ENCODE measurements around the gene ASXL1.
"Not testable (repeated sequence)": the region's sequence is repeated elsewhere in the genome, so short reads cannot be mapped to it uniquely, and the experiment has no call there.

The ASXL1 gene

GRCh38 chr20:32337937-32338661 is 20.0 kb upstream of the ASXL1 start:
- DNase-seq (ENCODE audit: low read depth, low spot score) = no peak

GRCh38 chr20:32338665-32339064 is 19.5 kb upstream of the ASXL1 start:
- DNase-seq (ENCODE audit: low read depth, low spot score) = no peak

DNA sequence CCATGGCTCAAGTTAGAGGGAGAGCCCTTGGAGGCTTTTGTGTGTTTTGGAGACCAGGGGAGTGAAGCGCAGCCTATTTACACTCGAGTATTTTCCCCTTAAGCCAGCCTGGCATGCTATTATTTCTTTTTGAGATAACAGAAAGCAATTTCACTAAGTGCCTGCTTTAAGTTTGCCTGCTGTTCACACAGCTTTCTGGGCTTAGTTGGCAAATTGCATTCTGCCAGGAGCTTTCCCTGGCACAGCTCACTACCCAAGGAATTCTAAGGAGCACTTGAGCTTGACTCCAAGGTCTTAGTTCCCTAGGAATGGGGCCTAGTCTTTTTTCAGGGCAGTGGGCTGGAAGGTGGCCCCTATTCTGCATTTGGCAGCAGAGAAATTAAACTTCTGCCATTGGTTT is 19.0 kb upstream of the ASXL1 start:
- DNase-seq (ENCODE audit: low read depth, low spot score) = peak; percentile 31

- DNase-seq (ENCODE audit: low read depth, low spot score) = not testable (repeated sequence)
Measured at GRCh38 chr20:32341053-32341452, 17.1 kb upstream of the ASXL1 start.

GRCh38 chr20:32343439-32343838 is 14.7 kb upstream of the ASXL1 start:
- DNase-seq (ENCODE audit: low read depth, low spot score) = peak; percentile 52

DNA sequence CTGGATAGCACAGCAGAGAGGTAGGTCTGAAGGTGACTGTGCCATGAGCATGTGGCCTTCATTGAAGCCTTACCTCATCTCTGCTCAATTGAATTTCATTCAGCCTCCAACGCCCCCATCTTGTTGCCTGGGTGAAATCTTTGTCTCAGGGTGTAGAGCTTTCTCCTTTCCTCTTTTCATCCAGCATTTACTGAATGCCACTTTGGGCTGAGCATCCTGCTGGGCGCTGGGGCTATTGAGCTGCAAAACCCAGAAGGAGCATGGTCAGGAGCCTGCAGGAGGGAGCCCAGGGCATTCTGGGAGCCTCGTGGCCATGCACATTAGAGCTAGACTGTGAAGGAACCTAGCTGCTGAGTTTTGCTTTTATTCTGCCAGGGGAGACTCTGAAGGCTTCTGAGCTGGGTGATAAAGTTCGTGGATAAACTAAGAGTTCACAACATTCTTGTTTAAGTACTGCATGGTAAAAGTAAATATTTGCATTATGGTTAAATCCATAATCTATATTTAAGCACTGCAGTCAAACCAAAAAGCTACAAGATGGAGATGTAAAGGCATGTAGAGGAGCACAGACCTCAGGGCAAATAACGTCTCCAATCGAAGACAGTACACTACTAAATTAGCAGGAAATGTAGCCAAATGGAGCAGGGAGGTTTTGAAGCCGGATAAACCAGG is 13.2 kb upstream of the ASXL1 start:
- no peak for DNase-seq (ENCODE audit: low read depth, low spot score)

DNA sequence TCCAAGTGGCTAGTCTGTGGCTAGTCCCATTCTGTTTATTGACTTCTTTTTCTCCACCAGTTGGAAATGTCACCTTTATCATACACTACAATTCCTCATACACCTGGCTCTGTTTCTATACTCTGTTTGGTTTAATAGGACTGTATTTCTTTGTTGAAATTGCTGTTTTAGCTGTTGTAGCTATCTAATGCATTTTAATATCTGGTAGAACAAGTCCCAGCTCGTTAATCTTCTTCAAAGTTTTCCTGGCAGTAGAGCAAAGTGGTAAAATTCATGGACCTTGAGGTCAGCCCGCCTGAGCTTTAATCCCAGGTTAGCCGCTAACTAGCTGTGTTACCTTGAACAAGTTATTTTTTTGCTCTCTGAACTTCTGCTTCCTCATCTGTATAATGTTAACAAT is 9.9 kb upstream of the ASXL1 start:
- DNase-seq (ENCODE audit: low read depth, low spot score) = no peak

DNA sequence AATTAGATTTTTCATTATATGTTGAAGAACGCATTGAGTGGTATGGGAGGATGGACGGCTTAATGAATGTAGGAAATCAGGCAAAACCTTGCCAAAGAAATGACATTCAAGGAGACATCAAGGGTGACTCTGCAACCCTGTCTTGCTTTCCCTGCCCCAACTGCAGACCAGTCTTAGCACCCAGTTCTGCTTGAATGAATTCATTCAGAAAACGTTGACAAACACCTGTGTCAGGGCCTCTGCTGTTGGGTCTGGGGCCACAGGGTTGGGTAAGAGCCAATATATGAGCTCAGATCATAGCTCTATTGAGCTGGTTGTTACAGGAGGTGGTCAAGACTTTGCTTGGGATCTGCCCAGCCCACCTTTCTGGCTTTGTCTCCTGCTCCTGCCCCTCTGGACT is 7.7 kb upstream of the ASXL1 start:
- DNase-seq (ENCODE audit: low read depth, low spot score) = no peak

DNA sequence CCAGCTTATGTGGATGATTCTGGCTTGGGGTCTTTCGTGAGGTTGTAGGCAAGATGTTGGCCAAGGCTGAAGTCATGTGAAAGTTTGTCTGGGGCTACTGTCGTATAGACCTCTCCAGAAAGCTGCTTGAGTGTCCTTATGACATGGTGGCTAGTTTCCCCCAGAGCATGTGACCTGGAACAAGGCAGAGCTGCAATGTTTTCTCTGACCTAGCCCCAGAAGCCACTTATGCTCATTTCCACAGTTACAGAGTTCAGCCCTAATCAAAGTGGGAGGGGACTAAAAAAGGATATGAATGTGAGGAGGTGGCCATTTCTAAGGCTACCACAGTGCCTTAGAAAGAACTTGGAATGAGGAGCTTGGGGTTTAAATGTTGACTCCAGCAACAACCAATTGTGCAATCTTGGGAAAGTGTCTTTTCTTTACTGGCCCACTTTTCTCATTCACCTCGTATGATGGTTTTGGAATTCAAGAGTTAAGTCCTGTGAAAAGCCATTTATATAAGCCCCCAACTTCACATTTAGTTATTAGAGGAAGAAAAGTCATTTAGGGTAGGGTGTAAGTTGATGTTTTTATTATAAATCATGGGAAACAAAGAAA is 5.9 kb upstream of the ASXL1 start:
- DNase-seq (ENCODE audit: low read depth, low spot score) = no peak

DNA sequence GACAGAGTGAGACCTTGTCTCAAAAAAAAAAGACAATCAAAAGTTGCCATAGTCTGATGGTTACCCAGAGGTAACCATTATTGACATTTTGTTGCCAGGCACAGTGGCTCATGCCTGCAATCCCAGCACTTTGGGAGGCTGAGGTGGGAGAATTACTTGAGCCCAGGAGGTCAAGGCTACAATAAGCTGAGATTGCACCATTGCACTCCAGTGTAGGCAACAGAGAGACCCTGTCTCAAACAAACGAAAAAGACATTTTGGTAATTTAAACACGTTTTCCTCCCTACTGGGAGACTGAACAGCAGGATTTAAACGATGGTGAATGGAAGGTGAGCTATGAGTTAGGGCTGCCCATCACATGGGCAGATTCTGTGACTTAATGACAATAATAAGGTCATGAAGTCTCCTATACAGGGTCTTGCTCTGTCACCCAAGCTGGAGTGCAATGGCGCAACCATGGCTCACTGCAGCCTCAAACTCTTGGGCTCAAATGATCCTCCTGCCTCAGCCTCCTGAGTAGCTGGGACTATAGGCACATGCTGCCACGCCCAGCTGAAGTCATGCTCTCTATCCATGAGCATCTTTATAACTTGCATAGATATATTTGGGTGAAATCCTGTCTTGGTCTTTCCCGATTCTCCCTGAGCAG is 4.2 kb upstream of the ASXL1 start:
- DNase-seq (ENCODE audit: low read depth, low spot score) = no peak

GRCh38 chr20:32354592-32355416 is 3.3 kb upstream of the ASXL1 start:
- peak; percentile 53 for DNase-seq (ENCODE audit: low read depth, low spot score)

GRCh38 chr20:32355417-32355841 is 2.7 kb upstream of the ASXL1 start:
- DNase-seq (ENCODE audit: low read depth, low spot score) = no peak

DNA sequence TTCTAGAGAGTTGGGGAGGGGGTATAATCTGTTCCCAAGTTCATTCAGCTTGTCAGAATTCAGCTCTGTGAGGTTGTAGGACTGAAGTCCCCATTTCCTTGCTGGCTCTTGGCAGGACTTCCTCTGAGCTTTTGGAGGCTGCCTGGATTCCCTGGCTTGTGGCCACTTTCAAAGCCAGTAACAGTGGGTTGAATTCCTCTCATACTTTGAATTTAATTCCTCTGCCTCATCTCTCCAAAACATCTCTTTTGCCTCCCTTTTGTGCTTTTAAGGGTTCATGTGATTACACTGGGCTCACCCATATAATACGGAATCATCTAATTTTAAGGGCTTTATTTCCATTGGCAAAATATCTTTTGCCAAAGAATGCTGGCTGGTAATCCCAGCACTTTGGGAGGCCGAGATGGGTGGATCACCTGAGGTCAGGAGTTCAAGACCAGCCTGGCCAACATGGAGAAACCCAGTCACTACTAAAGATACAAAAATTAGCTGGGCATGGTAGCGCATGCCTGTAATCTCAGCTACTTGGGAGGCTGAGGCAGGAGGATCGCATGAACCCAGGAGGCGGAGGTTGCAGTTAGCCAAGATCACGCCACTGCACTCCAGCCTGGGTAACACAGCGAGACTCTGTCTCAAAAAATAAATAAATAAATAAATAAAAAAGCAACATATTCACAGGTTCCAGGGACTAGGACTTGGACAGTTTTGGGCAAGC is 2.1 kb upstream of the ASXL1 start:
- peak; percentile 88 for DNase-seq (ENCODE audit: low read depth, low spot score)

DNA sequence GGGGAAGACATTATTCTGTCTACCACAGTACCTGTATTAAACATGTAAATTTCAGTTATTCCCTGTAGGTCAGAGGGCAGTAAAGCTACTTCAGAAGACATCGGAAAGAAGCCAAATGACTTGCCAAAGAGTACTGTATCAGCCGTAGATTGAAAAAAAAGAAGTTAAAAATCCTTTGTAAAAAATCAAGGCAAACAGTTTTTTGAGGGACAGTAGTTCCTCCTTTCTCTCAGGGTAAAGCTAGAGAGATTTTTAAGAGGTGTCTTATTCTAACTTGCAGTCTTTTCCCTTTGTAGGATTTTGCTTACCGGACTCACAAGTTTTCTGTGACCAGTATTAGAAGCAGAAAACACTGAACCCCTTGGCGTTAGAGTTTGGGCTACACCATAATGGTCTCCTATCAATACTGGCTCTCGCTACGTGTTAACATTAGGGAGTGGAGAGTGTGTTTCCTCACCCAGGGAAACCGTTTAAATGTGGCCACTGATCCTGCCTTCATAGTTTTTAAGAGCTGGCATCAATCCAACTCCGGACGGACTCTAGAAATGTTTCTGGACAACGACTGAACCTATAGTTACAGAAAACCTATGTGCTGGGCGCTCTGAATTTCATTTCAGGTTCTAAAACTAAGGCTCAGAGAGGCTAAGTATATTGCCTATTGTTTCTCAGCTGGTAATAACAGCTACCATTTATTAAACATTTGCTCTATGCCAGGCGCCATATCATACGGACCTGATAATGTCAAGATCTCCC is 1.3 kb upstream of the ASXL1 start:
- peak; percentile 22 for DNase-seq (ENCODE audit: low read depth, low spot score)

- no peak for DNase-seq (ENCODE audit: low read depth, low spot score)
Measured at GRCh38 chr20:32357375-32357868, 709 bp upstream of the ASXL1 start.

DNA sequence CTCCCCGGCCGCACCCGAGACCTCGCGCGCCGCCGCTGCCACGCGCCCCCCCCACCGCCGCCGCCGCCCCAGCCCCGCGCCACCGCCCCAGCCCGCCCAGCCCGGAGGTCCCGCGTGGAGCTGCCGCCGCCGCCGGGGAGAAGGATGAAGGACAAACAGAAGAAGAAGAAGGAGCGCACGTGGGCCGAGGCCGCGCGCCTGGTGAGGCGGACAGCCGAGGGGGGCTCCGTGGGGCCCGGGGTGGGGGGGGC is 426 bp downstream of the ASXL1 start:
- no peak for DNase-seq (ENCODE audit: low read depth, low spot score)

DNA sequence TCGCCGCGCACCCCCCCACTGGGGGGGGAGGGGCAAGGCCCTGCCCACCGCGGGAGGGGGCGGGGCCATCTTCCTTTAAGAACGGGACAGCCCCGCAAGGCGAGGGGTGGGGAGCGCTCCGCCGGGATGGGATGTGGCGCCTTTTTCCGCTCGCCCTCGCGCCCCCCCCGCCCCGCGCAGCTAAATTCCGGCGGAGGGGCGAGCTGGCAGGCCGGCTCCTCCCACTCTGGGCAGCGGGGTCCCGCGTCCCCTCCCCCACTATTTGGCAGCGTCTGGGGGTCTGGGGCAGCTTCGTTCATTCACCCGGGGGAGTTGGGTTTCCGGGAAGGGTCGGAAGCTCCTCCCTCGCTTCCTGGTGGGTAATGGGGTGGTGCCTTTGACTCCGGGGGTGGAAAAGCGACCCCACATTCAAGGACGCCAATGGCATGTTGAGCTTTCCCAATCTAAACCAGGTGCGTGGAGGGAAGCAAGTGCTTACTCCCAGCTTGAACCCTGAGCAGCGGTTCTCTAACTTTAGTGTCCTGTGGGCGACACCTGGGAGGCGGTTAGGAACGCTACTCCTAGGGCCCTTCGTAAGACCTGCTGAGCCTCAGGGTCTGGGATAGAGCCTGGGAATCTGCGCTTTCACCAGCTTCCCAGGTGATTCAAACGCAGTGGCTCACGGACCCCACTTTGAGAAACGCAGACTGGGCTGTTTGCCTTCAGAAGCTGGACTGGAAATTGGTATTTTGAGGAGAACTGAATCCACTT is 927 bp downstream of the ASXL1 start:
- peak; percentile 80 for DNase-seq (ENCODE audit: low read depth, low spot score)

- peak; percentile 52 for DNase-seq (ENCODE audit: low read depth, low spot score)
Measured at GRCh38 chr20:32359633-32360332, 1.7 kb downstream of the ASXL1 start.

DNA sequence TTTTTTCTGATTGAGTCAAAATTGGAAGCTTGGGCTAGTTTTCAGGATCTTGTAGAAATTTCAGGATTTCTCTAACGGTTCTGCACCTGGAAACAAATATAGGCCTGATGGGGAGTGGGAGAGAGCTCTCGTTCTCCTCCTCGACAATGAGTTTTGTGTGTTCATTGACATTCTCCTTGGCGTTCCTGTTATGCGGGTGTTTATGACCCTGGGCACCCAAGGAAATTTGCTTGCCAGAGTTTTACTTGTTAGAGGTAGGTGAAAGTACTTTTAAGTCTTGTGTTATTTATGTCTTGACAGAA is 2.2 kb downstream of the ASXL1 start:
- peak; percentile 22 for DNase-seq (ENCODE audit: low read depth, low spot score)

Measured in astrocyte of the hippocampus (primary cell).